Mesendoderm (in vitro differentiated cells): ENCODE data around the gene FAM114A2.

Experiments used
- DNase-seq: peaks from one replicate; pipeline ENCODE4 v3.0.0; 2013
- H2AK5ac ChIP-seq: 2 replicates; pipeline ENCODE4 v1.6.1; 2013; ENCODE audit warnings: low read length, inconsistent platforms
- H2BK120ac ChIP-seq: 2 replicates; pipeline ENCODE4 v1.6.1; 2013; ENCODE audit warnings: low read depth, mild to moderate bottlenecking, low read length, moderate library complexity, mixed read lengths
- H2BK15ac ChIP-seq: replicated peaks from 2 replicates; pipeline ENCODE4 v1.6.1; 2013; ENCODE audit warnings: low read depth, mild to moderate bottlenecking, moderate library complexity
- H2BK5ac ChIP-seq: 2 replicates; pipeline ENCODE4 v1.6.1; 2013; ENCODE audit warnings: low read length, inconsistent platforms
- H3K18ac ChIP-seq: 2 replicates; pipeline ENCODE4 v1.6.1; 2013; ENCODE audit warnings: mild to moderate bottlenecking, low read length, mixed read lengths
- H3K23ac ChIP-seq: one replicate; pipeline ENCODE4 v1.6.1; 2013; ENCODE audit warnings: low read length
- H3K27ac ChIP-seq: 2 replicates; pipeline ENCODE4 v1.5.1; 2013; ENCODE audit warnings: low read depth, mild to moderate bottlenecking, inconsistent platforms, low read length, moderate library complexity
- H3K27me3 ChIP-seq: 2 replicates; pipeline ENCODE4 v1.6.1; 2013; ENCODE audit warnings: low read length, control low read depth, mild to moderate bottlenecking, inconsistent platforms; ENCODE audit not compliant: insufficient read depth, poor library complexity
- H3K36me3 ChIP-seq: 2 replicates; pipeline ENCODE4 v1.6.1; 2013; ENCODE audit warnings: low read length, inconsistent platforms; ENCODE audit not compliant: control insufficient read depth, insufficient read depth
- H3K4ac ChIP-seq: one replicate; pipeline ENCODE4 v1.6.1; 2013; ENCODE audit warnings: low read depth, mild to moderate bottlenecking, low read length, moderate library complexity
- H3K4me1 ChIP-seq: 2 replicates; pipeline ENCODE4 v1.6.1; 2013; ENCODE audit warnings: low read depth, low read length, inconsistent platforms; ENCODE audit not compliant: control insufficient read depth
- H3K4me2 ChIP-seq: 2 replicates; pipeline ENCODE4 v1.6.1; 2013; ENCODE audit warnings: low read length
- H3K4me3 ChIP-seq: 2 replicates; pipeline ENCODE4 v1.5.1; 2013; ENCODE audit warnings: mild to moderate bottlenecking, low read length
- H3K56ac ChIP-seq: one replicate; pipeline ENCODE4 v1.6.1; 2013; ENCODE audit warnings: low read length
- H3K79me1 ChIP-seq: 2 replicates; pipeline ENCODE4 v1.6.1; 2013; ENCODE audit warnings: low read length, inconsistent platforms
- H3K79me2 ChIP-seq: 2 replicates; pipeline ENCODE4 v1.6.1; 2013; ENCODE audit warnings: mild to moderate bottlenecking, low read length; ENCODE audit not compliant: control insufficient read depth, insufficient read depth
- H3K9ac ChIP-seq: 2 replicates; pipeline ENCODE4 v1.6.1; 2013; ENCODE audit warnings: low read length, inconsistent platforms
- H4K5ac ChIP-seq: one replicate; pipeline ENCODE4 v1.6.1; 2013; ENCODE audit warnings: low read length
- H4K8ac ChIP-seq: one replicate; pipeline ENCODE4 v1.6.1; 2013; ENCODE audit warnings: low read depth, mild to moderate bottlenecking, control low read depth, low read length, moderate library complexity
- WGBS: extraction: QIAGEN DNeasy Blood & Tissue Kit; methylation state at CpG from one replicate; pipeline ENCODE4 v1.1.7; 2013; ENCODE audit warnings: low lambda C conversion rate, missing lambda C conversion rate; ENCODE audit not compliant: insufficient coverage; ENCODE audit errors: extremely low coverage; 5-methylcytosine and 5-hydroxymethylcytosine counted together

Gene FAM114A2

DNA sequence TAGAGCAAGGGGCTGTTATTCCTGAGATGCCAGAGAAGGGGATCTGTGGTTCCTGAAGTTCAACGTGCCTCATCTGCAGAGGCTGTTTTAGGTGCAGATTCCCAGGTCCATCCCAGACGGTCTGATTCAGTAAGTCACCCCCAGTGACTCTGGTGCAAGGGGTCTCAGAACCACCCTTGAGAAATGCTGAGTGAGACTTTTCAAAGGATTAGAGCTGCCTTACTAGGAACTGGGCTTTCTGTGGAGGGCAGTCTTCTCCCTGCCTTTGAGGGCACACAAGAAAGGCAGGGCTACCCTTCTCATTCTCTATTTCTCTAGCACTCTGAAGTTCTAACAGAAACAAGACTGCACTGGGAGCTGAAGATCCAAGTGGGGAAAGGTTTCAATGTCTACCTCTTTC lies 66.5 kb downstream of the FAM114A2 start:
- no CpG with 5 or more reads among the region's 2 CpGs for WGBS
- Histone ChIP-seq H3K4me2 (no peak overlapping the region), H3K4me3 (no peak overlapping the region), H3K18ac (no peak overlapping the region), H2BK5ac (no peak overlapping the region), H3K9ac (no peak overlapping the region), H3K23ac (no peak overlapping the region), H3K27me3 (no peaks in the 10 kb centered on the region), H3K4me1 (peaks cover 13% of the 10 kb centered on the region), H4K8ac (no peak overlapping the region), H3K27ac (no peak overlapping the region), H3K79me1 (no peaks in the 10 kb centered on the region), H3K56ac (no peak overlapping the region), H3K79me2 (no peaks in the 10 kb centered on the region), H3K36me3 (no peaks in the 10 kb centered on the region), H3K4ac (no peak overlapping the region), H4K5ac (no peak overlapping the region), H2AK5ac (no peak overlapping the region), H2BK120ac (no peak overlapping the region), H2BK15ac (no peak overlapping the region)
- DNase-seq: no peak

- DNase-seq: peak; percentile 97
- H3K4me2 ChIP-seq: no peak overlapping the region
- H3K18ac ChIP-seq: no peak overlapping the region
- no peak overlapping the region for H3K4ac ChIP-seq
- H3K4me1 ChIP-seq: peaks cover 13% of the 10 kb centered on the region
- H3K27ac ChIP-seq: peak overlapping the region; percentile 52
- no peaks in the 10 kb centered on the region for H3K27me3 ChIP-seq
- H2BK120ac ChIP-seq: no peak overlapping the region
- H3K9ac ChIP-seq: no peak overlapping the region
- no peak overlapping the region for H3K4me3 ChIP-seq
- no peaks in the 10 kb centered on the region for H3K79me1 ChIP-seq
- H2BK5ac ChIP-seq: no peak overlapping the region
- no peak overlapping the region for H2BK15ac ChIP-seq
- no peak overlapping the region for H4K5ac ChIP-seq
- H3K36me3 ChIP-seq: no peaks in the 10 kb centered on the region
- H3K56ac ChIP-seq: no peak overlapping the region
- H4K8ac ChIP-seq: no peak overlapping the region
- no CpG with 5 or more reads among the region's 3 CpGs for WGBS
- no peak overlapping the region for H3K23ac ChIP-seq
- no peak overlapping the region for H2AK5ac ChIP-seq
- no peaks in the 10 kb centered on the region for H3K79me2 ChIP-seq
Observed at GRCh38 chr5:153970496-153970895, 68.2 kb downstream of the FAM114A2 start.

DNA sequence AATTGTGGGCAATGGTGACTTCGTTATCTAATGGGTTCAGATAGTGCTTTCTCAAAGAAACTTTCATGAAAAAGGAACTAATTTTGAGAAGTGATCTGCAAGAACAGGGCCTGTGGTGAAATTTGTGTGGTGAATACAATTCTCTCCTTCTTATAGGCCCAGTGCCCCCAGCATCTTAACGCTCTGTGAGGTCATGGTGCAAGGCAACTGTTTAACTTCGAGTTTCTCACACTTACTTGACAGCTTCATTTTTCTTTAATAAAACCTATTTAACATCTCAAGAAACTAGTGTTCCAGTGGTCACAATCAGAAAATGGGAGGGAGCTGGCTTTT lies 69.2 kb downstream of the FAM114A2 start:
- H3K9ac ChIP-seq: no peak overlapping the region
- H3K79me2 ChIP-seq: no peaks in the 10 kb centered on the region
- H4K5ac ChIP-seq: no peak overlapping the region
- H3K23ac ChIP-seq: no peak overlapping the region
- no peak overlapping the region for H2BK5ac ChIP-seq
- no peak overlapping the region for H2BK120ac ChIP-seq
- no CpG with 5 or more reads among the region's 3 CpGs for WGBS
- H4K8ac ChIP-seq: no peak overlapping the region
- no peak overlapping the region for H3K18ac ChIP-seq
- no peak overlapping the region for H3K56ac ChIP-seq
- no peak overlapping the region for H3K4me2 ChIP-seq
- no peak overlapping the region for H3K4me3 ChIP-seq
- no peaks in the 10 kb centered on the region for H3K27me3 ChIP-seq
- no peak overlapping the region for H3K27ac ChIP-seq
- H2BK15ac ChIP-seq: no peak overlapping the region
- H3K4me1 ChIP-seq: peaks cover 16% of the 10 kb centered on the region
- no peak overlapping the region for H2AK5ac ChIP-seq
- no peaks in the 10 kb centered on the region for H3K36me3 ChIP-seq
- no peak overlapping the region for H3K4ac ChIP-seq
- DNase-seq: no peak
- H3K79me1 ChIP-seq: no peaks in the 10 kb centered on the region

GRCh38 chr5:153968761-153969562 lies 69.7 kb downstream of the FAM114A2 start:
- Histone ChIP-seq H2BK5ac (peak overlapping the region; percentile 54), H3K56ac (peak overlapping the region; percentile 58), H3K23ac (no peak overlapping the region), H4K5ac (no peak overlapping the region), H3K18ac (peak overlapping the region; percentile 12), H2BK120ac (no peak overlapping the region), H3K4me1 (peaks cover 17% of the 10 kb centered on the region), H3K27ac (peak overlapping the region; percentile 36), H4K8ac (no peak overlapping the region), H3K27me3 (no peaks in the 10 kb centered on the region), H3K79me2 (no peaks in the 10 kb centered on the region), H3K4me3 (no peak overlapping the region), H3K9ac (no peak overlapping the region), H2BK15ac (no peak overlapping the region), H3K4me2 (no peak overlapping the region), H3K36me3 (no peaks in the 10 kb centered on the region), H3K4ac (peak overlapping the region; percentile 38), H2AK5ac (peak overlapping the region; percentile 84), H3K79me1 (no peaks in the 10 kb centered on the region)
- peak; percentile 65 for DNase-seq
- WGBS: no CpG with 5 or more reads among the region's 10 CpGs

DNA sequence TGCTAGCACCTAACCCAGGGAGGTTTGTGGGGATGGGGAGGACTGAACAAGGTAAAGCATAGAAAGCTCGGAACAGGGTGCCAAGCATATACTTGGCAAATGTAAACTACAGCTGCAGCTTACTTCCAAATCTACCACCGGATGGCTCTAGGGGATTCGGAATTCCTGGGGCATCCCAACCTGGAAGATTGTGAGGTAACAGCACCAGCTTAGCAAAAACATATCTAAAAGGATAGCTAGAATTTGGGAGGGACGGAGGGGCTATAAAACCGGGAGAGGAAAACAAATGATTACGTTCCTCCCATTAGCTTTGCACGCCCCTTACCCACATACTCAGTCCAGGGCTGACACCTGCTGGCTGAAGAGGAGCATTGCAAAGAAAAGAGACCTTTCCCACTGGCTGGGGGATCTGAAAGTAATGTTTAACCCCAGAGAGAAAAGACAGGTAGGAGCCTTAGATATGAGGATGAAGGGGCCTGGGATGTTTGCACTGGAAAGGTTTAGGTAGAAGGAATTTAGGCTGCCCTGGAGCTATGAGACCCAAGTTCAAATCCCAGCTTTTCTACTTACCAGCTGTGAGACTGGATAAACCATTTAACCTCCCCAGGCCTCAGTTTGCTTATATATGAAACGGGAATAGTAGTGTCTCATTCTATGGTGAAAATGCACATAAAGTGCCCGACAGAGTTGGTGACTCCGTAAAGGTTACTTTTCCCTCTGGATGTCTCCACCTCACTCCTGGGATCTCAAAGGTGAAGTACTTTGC lies 73.6 kb downstream of the FAM114A2 start:
- peak overlapping the region; percentile 34 for H2BK5ac ChIP-seq
- WGBS: no CpG with 5 or more reads among the region's 10 CpGs
- H2BK15ac ChIP-seq: no peak overlapping the region
- H3K4me3 ChIP-seq: no peak overlapping the region
- H4K8ac ChIP-seq: no peak overlapping the region
- no peak overlapping the region for H2AK5ac ChIP-seq
- H3K36me3 ChIP-seq: no peaks in the 10 kb centered on the region
- no peaks in the 10 kb centered on the region for H3K79me1 ChIP-seq
- peak overlapping the region; percentile 52 for H3K18ac ChIP-seq
- peak; percentile 83 for DNase-seq
- no peaks in the 10 kb centered on the region for H3K27me3 ChIP-seq
- peak overlapping the region; percentile 72 for H3K4me2 ChIP-seq
- H3K79me2 ChIP-seq: no peaks in the 10 kb centered on the region
- peak overlapping the region; percentile 77 for H4K5ac ChIP-seq
- no peak overlapping the region for H3K27ac ChIP-seq
- no peak overlapping the region for H3K4ac ChIP-seq
- H3K23ac ChIP-seq: no peak overlapping the region
- H3K9ac ChIP-seq: peak overlapping the region; percentile 37
- H2BK120ac ChIP-seq: no peak overlapping the region
- peaks cover 20% of the 10 kb centered on the region for H3K4me1 ChIP-seq
- peak overlapping the region; percentile 81 for H3K56ac ChIP-seq
